Renal pelvis (tissue), 12 donors: ENCODE measurements around the gene FAM241A. TPM values are rescaled to one million over a fixed set of nuclear protein-coding genes. Genes with fewer than 3 reads are reported as not detected.
A peak's percentile ranks its signal among the peaks of the same experiment; 100 is the strongest.
"Not testable (repeated sequence)": the region's sequence is repeated elsewhere in the genome, so short reads cannot be mapped to it uniquely, and the experiment has no call there.

Experiments
- DNase-seq: peaks from one replicate; pipeline ENCODE4 v3.0.0-alpha.2; 2013
- long read RNA-seq, 16 experiments: transcript quantifications; one replicate each; lab custom pipeline, GENCODE V29; 2026
- polyA plus RNA-seq, 3 donors: library from polyadenylated mRNA; unstranded; fragments of 120-200 nt; gene quantifications; one replicate each; pipeline ENCODE4 v1.2.1, GENCODE V29; 2013; ENCODE audit not compliant: insufficient read length in 3 of 3

FAM241A gene
- polyA plus RNA-seq: 1 to 10 TPM; 1.1 to 1.5 (median 1.3) TPM
- long read RNA-seq, donor 1, full-length matches to known transcripts: 3 of 3 reads
- long read RNA-seq, donor 1, partial matches to known transcripts: 0 of 3 reads
- long read RNA-seq, donor 1, other reads (novel, unspliced or antisense): 0 of 3 reads
- long read RNA-seq, donor 2, full-length matches to known transcripts: 4 of 4 reads
- long read RNA-seq, donor 2, partial matches to known transcripts: 0 of 4 reads
- long read RNA-seq, donor 2, other reads (novel, unspliced or antisense): 0 of 4 reads
- long read RNA-seq, donor 3, full-length matches to known transcripts: 3 of 3 reads
- long read RNA-seq, donor 3, partial matches to known transcripts: 0 of 3 reads
- long read RNA-seq, donor 3, other reads (novel, unspliced or antisense): 0 of 3 reads
- long read RNA-seq, donor 4, full-length matches to known transcripts: 5 of 5 reads
- long read RNA-seq, donor 4, partial matches to known transcripts: 0 of 5 reads
- long read RNA-seq, donor 4, other reads (novel, unspliced or antisense): 0 of 5 reads
- long read RNA-seq, donor 5, full-length matches to known transcripts: 3 of 3 reads
- long read RNA-seq, donor 5, partial matches to known transcripts: 0 of 3 reads
- long read RNA-seq, donor 5, other reads (novel, unspliced or antisense): 0 of 3 reads
- long read RNA-seq, donor 6, full-length matches to known transcripts: 6 of 6 reads
- long read RNA-seq, donor 6, partial matches to known transcripts: 0 of 6 reads
- long read RNA-seq, donor 6, other reads (novel, unspliced or antisense): 0 of 6 reads
- long read RNA-seq, donor 7, full-length matches to known transcripts: 2 of 2 reads
- long read RNA-seq, donor 7, partial matches to known transcripts: 0 of 2 reads
- long read RNA-seq, donor 7, other reads (novel, unspliced or antisense): 0 of 2 reads
- long read RNA-seq, donor 8, full-length matches to known transcripts: 8 of 8 reads
- long read RNA-seq, donor 8, partial matches to known transcripts: 0 of 8 reads
- long read RNA-seq, donor 8, other reads (novel, unspliced or antisense): 0 of 8 reads
- long read RNA-seq, donor 9, full-length matches to known transcripts: 7 of 7 reads
- long read RNA-seq, donor 9, partial matches to known transcripts: 0 of 7 reads
- long read RNA-seq, donor 9, other reads (novel, unspliced or antisense): 0 of 7 reads
- long read RNA-seq, donor 10, full-length matches to known transcripts: 4 of 4 reads
- long read RNA-seq, donor 10, partial matches to known transcripts: 0 of 4 reads
- long read RNA-seq, donor 10, other reads (novel, unspliced or antisense): 0 of 4 reads
- long read RNA-seq, donor 11, full-length matches to known transcripts: 10 of 10 reads
- long read RNA-seq, donor 11, partial matches to known transcripts: 0 of 10 reads
- long read RNA-seq, donor 11, other reads (novel, unspliced or antisense): 0 of 10 reads
- long read RNA-seq, donor 12, full-length matches to known transcripts: 5 of 5 reads
- long read RNA-seq, donor 12, partial matches to known transcripts: 0 of 5 reads
- long read RNA-seq, donor 12, other reads (novel, unspliced or antisense): 0 of 5 reads
- long read RNA-seq, donor 13, full-length matches to known transcripts: 2 of 2 reads
- long read RNA-seq, donor 13, partial matches to known transcripts: 0 of 2 reads
- long read RNA-seq, donor 13, other reads (novel, unspliced or antisense): 0 of 2 reads
- long read RNA-seq, donor 14, full-length matches to known transcripts: 14 of 14 reads
- long read RNA-seq, donor 14, partial matches to known transcripts: 0 of 14 reads
- long read RNA-seq, donor 14, other reads (novel, unspliced or antisense): 0 of 14 reads
- long read RNA-seq, donor 15, full-length matches to known transcripts: 9 of 9 reads
- long read RNA-seq, donor 15, partial matches to known transcripts: 0 of 9 reads
- long read RNA-seq, donor 15, other reads (novel, unspliced or antisense): 0 of 9 reads
- long read RNA-seq, donor 16, full-length matches to known transcripts: 3 of 3 reads
- long read RNA-seq, donor 16, partial matches to known transcripts: 0 of 3 reads
- long read RNA-seq, donor 16, other reads (novel, unspliced or antisense): 0 of 3 reads

GRCh38 chr4:112145326-112145789 is at the start of gene FAM241A:
FAM241A (plus strand) TSS chr4:112145454; CDS start chr4:112145581, 127 bp downstream.
- DNase-seq: peak; percentile 70

GRCh38 chr4:112098841-112099530 is 46.3 kb upstream of the FAM241A start:
- no peak for DNase-seq

GRCh38 chr4:112099701-112100297 is 45.5 kb upstream of the FAM241A start:
- peak; percentile 42 for DNase-seq

GRCh38 chr4:112102875-112103370 is 42.3 kb upstream of the FAM241A start:
- no peak for DNase-seq

- DNase-seq: no peak
These were observed 39.9 kb upstream of the FAM241A start for GRCh38 chr4:112105201-112105969.

GRCh38 chr4:112109360-112110058 is 35.7 kb upstream of the FAM241A start:
- DNase-seq: no peak

- DNase-seq: no peak
These were observed 35.2 kb upstream of the FAM241A start for GRCh38 chr4:112110059-112110425.

GRCh38 chr4:112111306-112111705 is 33.9 kb upstream of the FAM241A start:
- DNase-seq: no peak

GRCh38 chr4:112112095-112112494 is 33.2 kb upstream of the FAM241A start:
- not testable (repeated sequence) for DNase-seq

GRCh38 chr4:112112590-112113170 is 32.6 kb upstream of the FAM241A start:
- DNase-seq: no peak

GRCh38 chr4:112113864-112114263 is 31.4 kb upstream of the FAM241A start:
- no peak for DNase-seq

- no peak for DNase-seq
These were observed 30.8 kb upstream of the FAM241A start for GRCh38 chr4:112114452-112114851.

- no peak for DNase-seq
These were observed 26.4 kb upstream of the FAM241A start for GRCh38 chr4:112118742-112119352.

- no peak for DNase-seq
These were observed 25.9 kb upstream of the FAM241A start for GRCh38 chr4:112119353-112119783.

- DNase-seq: no peak
These were observed 25.2 kb upstream of the FAM241A start for GRCh38 chr4:112120021-112120420.

GRCh38 chr4:112125416-112125815 is 19.8 kb upstream of the FAM241A start:
- no peak for DNase-seq
